22Rv1 (cell line): ENCODE data around the gene TYMP.

Source experiments
- H3K27ac ChIP-seq: fragments of 450-650 bp; 2 replicates; pipeline ENCODE4 v1.5.1; 2017
- CTCF ChIP-seq: fragments of 450-650 bp; IDR thresholded peaks from 2 replicates; pipeline ENCODE4 v1.5.1; 2017; ENCODE audit warnings: mild to moderate bottlenecking
- ZFX ChIP-seq: fragments of 450-650 bp; IDR thresholded peaks from 2 replicates; pipeline ENCODE4 v1.6.1; 2017; ENCODE audit warnings: antibody characterized with exemption, borderline replicate concordance

TYMP gene

GRCh38 chr22:50575426-50575941, 45.7 kb upstream of the TYMP start:
- H3K27ac ChIP-seq = no peak overlapping the region
- TF ChIP-seq ZFX (no peak), CTCF (no peak)

GRCh38 chr22:50574383-50574755, 44.6 kb upstream of the TYMP start:
- no peak overlapping the region for H3K27ac ChIP-seq
- no peak for TF ChIP-seq CTCF
- TF ChIP-seq ZFX = no peak

DNA sequence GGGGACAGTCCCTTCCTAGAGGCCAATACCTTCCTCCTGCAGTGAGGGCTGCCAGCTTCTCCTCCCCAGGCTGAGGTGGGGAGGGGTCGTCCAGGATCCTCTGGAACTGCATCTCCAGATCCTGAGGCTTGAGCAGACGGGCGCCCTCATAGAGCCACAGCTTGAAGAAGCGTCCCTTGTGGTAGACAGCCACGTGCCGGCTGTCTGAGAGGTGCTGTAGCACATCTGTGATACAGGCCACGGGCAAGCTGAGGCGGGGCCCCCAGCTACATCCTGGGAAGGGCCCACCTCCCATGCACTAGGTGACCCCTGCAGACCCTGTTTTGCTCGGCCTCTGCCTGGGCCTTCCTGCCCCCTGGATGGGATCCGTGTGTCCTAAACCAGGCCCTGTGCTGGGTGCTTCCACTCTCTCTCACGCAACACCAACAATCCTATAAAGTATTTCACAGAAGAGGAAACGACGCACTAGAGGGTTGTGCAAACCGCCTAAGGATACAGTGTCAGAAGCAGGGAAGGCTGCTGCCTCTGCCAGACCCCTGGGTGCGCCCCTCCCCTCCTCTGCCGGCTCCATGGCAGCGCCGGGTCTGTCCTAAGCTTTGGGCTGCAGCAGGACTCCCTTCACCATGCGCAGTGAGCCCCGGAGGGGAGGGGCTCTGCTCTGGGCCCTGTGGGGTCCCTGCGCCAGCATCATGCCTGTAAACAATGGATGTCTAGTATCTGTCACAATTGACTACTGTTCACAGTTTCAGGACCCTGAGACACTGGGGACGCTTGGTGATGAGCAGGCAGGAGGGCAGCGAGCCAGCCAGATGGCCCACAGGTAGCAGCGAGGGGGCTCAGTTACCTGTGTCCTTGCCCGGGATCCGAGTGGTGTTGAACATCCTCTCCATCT, 43.9 kb upstream of the TYMP start:
- TF ChIP-seq ZFX (no peak), CTCF (no peak)
- H3K27ac ChIP-seq = no peak overlapping the region

DNA sequence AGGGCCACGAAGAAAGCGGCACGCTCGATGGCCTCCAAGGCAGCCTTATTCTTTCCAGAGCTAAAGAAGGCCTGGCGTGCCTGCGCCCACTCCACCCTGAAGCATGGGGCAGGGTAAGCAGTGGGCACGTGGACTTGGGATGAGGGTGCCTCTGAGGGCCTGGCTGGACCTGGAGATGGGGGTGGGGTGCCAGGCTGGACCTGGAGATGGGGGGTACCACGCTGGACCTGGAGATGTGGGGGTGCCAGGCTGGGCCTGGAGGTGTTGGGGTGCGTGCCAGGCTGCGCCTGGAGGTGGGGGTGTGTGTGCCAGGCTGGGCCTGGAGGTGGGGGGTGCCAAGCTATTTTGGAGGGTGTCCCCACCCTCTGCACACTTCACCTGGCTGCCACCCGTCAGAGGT, 43.2 kb upstream of the TYMP start:
- TF ChIP-seq CTCF (no peak), ZFX (no peak)
- no peak overlapping the region for H3K27ac ChIP-seq

- TF ChIP-seq CTCF (no peak), ZFX (no peak)
- no peak overlapping the region for H3K27ac ChIP-seq
Observed at GRCh38 chr22:50571264-50572175, 41.7 kb upstream of the TYMP start.

GRCh38 chr22:50570861-50571260, 41.0 kb upstream of the TYMP start:
- H3K27ac ChIP-seq = no peak overlapping the region
- TF ChIP-seq CTCF (no peak), ZFX (no peak)
